Measurements from ENCODE around the gene HNRNPAB.

DNA sequence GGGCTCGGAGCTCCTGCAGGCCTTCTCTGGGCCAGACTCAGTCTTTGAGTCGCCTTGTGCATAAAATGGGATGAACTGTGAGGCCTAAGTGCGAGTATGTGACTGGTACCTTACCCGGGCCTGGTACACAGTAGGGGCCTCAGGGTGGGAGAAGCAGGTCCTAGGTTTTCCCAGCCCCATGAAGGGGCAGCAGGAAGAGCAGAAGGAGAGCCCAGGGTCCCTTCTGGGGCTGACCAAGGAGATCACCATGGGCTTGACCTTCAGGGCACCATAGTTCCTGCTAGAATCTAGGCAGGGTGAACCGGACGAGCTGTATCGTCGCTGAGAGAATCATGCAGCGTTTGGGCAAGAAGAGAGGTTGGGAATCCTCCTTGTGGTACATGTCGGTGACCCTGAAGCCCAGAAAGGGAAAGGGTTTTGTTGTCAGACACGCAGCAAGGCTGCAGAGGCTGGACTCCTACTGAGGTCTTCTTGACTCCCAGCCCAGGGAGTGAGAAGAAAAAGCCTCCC lies 28.6 kb downstream of the HNRNPAB start:
- TF ChIP-seq CTCF (IDR thresholded peaks at IDR 0.05; ENCODE audit: insufficient read depth, low read depth, low read length) (no peak), EZH2 (IDR thresholded peaks at IDR 0.05; ENCODE audit: insufficient read depth, low read length) (no peak)
